ENCODE measurements around the gene NAGPA. TPM values are rescaled to one million over a fixed set of nuclear protein-coding genes. Genes with fewer than 3 reads are reported as not detected.

The NAGPA gene
- total and polyA plus RNA-seq, 2 of the 8 experiments (the other 6 are each of a cell fraction or from before 2014, with no cell fraction given): 10.1 to 13.2 TPM

DNA sequence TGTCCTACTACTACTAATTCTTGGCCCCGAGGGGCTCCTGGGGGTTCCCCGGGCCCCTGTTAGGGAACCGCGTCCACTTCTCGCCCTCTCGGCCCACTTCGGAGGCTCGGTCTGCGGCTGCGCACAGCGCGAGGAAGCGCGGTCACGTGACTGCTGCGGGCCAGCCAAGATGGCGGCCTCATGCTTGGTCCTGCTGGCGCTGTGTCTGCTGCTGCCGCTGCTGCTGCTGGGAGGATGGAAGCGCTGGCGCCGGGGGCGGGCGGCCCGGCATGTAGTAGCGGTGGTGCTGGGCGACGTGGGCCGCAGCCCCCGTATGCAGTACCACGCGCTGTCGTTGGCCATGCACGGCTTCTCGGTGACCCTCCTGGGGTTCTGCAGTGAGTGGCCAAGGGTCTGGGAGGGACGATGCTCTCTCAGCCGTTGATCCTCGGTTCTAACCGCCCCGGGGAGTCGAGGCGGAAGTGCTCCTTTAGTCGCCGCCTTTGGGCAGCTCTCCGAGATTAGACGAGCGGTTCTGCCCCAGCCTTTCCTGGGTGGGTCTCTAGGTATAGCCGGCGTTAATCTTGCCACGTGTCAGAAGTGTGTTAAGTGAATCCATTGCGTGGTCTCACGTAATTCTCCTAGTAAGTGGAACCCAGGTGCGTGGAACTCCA lies 38.1 kb upstream of the NAGPA start, which contains the start of gene ALG1:
ALG1 (plus strand) TSS at position 163 of the 653 bp plus-strand sequence; CDS start at position 170, 7 bp downstream.
- H4K5ac ChIP-seq (ENCODE audit: insufficient read length, low read depth, low read length): peak within 1 kb of the TSS; percentile 40
- peaks cover 7 to 22% of the 10 kb centered on the region in 2 experiments for H3K79me2 ChIP-seq (ENCODE audit: control insufficient read depth in 1 of 2, insufficient read depth in 2 of 2, low read length in 2 of 2)
- peaks cover 4% of the 10 kb centered on the region; the same call in 1 of the 2 replicates for H3K79me1 ChIP-seq (ENCODE audit: low read depth, low read length)
- no peak within 1 kb of the TSS; the same call in 1 of the 2 replicates for H2AK5ac ChIP-seq (ENCODE audit: low read depth, low read length)
- peak within 1 kb of the TSS; percentile 73; the same call in 1 of the 2 replicates for H3K18ac ChIP-seq (ENCODE audit: extremely low read depth, low read length)
- H2BK20ac ChIP-seq (ENCODE audit: low read length): no peak within 1 kb of the TSS
- H3K9me3 ChIP-seq (ENCODE audit: insufficient read depth in 2 of 2, low read depth in 1 of 2, low read length in 1 of 2): no peaks in the 10 kb centered on the region
- H4K8ac ChIP-seq (ENCODE audit: extremely low read depth, insufficient read depth, low read length): peak within 1 kb of the TSS; percentile 92
- FAIRE-seq (no peak), DNase-seq (ENCODE audit: low read depth in 1 of 2, low spot score in 2 of 2) (peak in 1 of 2 experiments; percentile 94)
- POLR2A ChIA-PET (ENCODE audit: partially characterized antibody): interaction anchor here (0.9 to 2.7 kb wide), 7 partner anchors 8 to 90 kb away, joined by 3 to 17 read pairs (median 3); no protein-coding TSS in a partner anchor
- 4% methylated on average over 48 of the region's 53 CpGs; no CpG with 5 or more reads in 1 of the 2 experiments for WGBS, 2 experiments (ENCODE audit: extremely low coverage in 1 of 2, insufficient coverage in 1 of 2, insufficient read length in 1 of 2, insufficient replicate concordance in 2 of 2, low coverage in 1 of 2, low lambda C conversion rate in 2 of 2, missing lambda C conversion rate in 1 of 2)
- H3K56ac ChIP-seq (replicated peaks; ENCODE audit: insufficient read length, low read depth, low read length): peak within 1 kb of the TSS; percentile 90
- peaks cover 0 to 1% of the 10 kb centered on the region in 2 experiments for H4K20me1 ChIP-seq (replicated peaks in 1 of 2; ENCODE audit: control insufficient read depth in 1 of 2, insufficient read depth in 2 of 2, low read length in 2 of 2)
- H3K36me3 ChIP-seq (ENCODE audit: control insufficient read depth in 2 of 4, insufficient read depth in 4 of 4, low read length in 3 of 4): peaks cover 0 to 21% (median 8%) of the 10 kb centered on the region in 4 experiments; a peak in 6 of 8 replicates
- peak within 1 kb of the TSS; percentile 63; the same call in 1 of the 2 replicates for H2AFZ ChIP-seq (ENCODE audit: low read length)
- peak within 1 kb of the TSS; percentile 50 for H3K27ac ChIP-seq (ENCODE audit: low read depth, low read length)
- peaks cover 0 to 6% (median 5%) of the 10 kb centered on the region in 4 experiments; a peak in 5 of 7 replicates for H3K4me1 ChIP-seq (replicated peaks in 1 of 4; ENCODE audit: control insufficient read depth in 3 of 4, insufficient read depth in 4 of 4, low read length in 3 of 4)
- peak within 1 kb of the TSS; percentile 84 for H4K91ac ChIP-seq (replicated peaks; ENCODE audit: insufficient read length, low read length)
- H3K14ac ChIP-seq (ENCODE audit: insufficient read length): no peak within 1 kb of the TSS
- peak within 1 kb of the TSS; percentile 75; the same call in 1 of the 2 replicates for H2BK5ac ChIP-seq (ENCODE audit: low read depth, low read length)
- H3K23ac ChIP-seq (ENCODE audit: insufficient read length): no peak within 1 kb of the TSS
- H3K4me2 ChIP-seq (ENCODE audit: insufficient read depth in 1 of 2, low read depth in 2 of 2, low read length in 2 of 2): peak within 1 kb of the TSS; percentile 88 to 100
- 0 out of 2 replicates have a peak within 1 kb of the TSS, but pooled peaks have one; percentile 33 for H2BK12ac ChIP-seq (ENCODE audit: low read depth, low read length)
- peaks cover 6% of the 10 kb centered on the region for H3K23me2 ChIP-seq (ENCODE audit: low read depth, low read length)
- H3K4me3 ChIP-seq (ENCODE audit: extremely low read depth in 1 of 4, insufficient read depth in 2 of 4, low read depth in 3 of 4, low read length in 4 of 4): peak within 1 kb of the TSS; percentile 59 to 87 (median 77)
- peak within 1 kb of the TSS; percentile 70 for H3K4ac ChIP-seq (replicated peaks; ENCODE audit: insufficient read length, low read depth, low read length)
- peak within 1 kb of the TSS; percentile 61 for H2BK120ac ChIP-seq (replicated peaks; ENCODE audit: low read depth, low read length)
- peak within 1 kb of the TSS; percentile 53; the same call in 1 of the 2 replicates for H2BK15ac ChIP-seq (ENCODE audit: low read length)
- peak within 1 kb of the TSS; percentile 61 to 89 (median 82) for H3K9ac ChIP-seq (replicated peaks in 1 of 4; ENCODE audit: extremely low read depth in 1 of 4, low read depth in 3 of 4, low read length in 3 of 4)
- CTCF ChIA-PET (ENCODE audit: partially characterized antibody): interaction anchor here (0.7 to 27.9 kb wide), 5 partner anchors 13 to 83 kb away, joined by 3 to 625 read pairs (median 3); partner anchors contain the start of gene C16orf89
- H3K27me3 ChIP-seq (replicated peaks in 1 of 4; ENCODE audit: control insufficient read depth in 3 of 4, extremely low read depth in 1 of 4, insufficient read depth in 3 of 4, low read length in 3 of 4): 0 out of 7 replicates have a peak, but pooled peaks cover 0 to 3% (median 0%) of the 10 kb centered on the region in 4 experiments
- TF ChIP-seq NRF1 (IDR thresholded peaks at IDR 0.05; ENCODE audit: low read depth, low read length) (peak; percentile 64), SIX5 (IDR thresholded peaks at IDR 0.05; ENCODE audit: low read depth, low read length) (no peak), GTF2F1 (IDR thresholded peaks at IDR 0.05; ENCODE audit: borderline replicate concordance, low read depth, low read length) (peak; percentile 79; the same call in 1 of the 2 replicates), FOSL1 (IDR thresholded peaks at IDR 0.05; ENCODE audit: insufficient read depth, low read depth, low read length) (no peak)
- TF ChIP-seq, protein P1, sequence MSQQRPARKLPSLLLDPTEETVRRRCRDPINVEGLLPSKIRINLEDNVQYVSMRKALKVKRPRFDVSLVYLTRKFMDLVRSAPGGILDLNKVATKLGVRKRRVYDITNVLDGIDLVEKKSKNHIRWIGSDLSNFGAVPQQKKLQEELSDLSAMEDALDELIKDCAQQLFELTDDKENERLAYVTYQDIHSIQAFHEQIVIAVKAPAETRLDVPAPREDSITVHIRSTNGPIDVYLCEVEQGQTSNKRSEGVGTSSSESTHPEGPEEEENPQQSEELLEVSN (IDR thresholded peaks at IDR 0.05): 0 out of 2 replicates have a peak, but pooled peaks have one; percentile 30
- TF ChIP-seq, protein P2, sequence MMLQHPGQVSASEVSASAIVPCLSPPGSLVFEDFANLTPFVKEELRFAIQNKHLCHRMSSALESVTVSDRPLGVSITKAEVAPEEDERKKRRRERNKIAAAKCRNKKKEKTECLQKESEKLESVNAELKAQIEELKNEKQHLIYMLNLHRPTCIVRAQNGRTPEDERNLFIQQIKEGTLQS (IDR thresholded peaks at IDR 0.05; ENCODE audit: insufficient read depth, low read depth, low read length): peak; percentile 84
- TF ChIP-seq, protein P3, sequence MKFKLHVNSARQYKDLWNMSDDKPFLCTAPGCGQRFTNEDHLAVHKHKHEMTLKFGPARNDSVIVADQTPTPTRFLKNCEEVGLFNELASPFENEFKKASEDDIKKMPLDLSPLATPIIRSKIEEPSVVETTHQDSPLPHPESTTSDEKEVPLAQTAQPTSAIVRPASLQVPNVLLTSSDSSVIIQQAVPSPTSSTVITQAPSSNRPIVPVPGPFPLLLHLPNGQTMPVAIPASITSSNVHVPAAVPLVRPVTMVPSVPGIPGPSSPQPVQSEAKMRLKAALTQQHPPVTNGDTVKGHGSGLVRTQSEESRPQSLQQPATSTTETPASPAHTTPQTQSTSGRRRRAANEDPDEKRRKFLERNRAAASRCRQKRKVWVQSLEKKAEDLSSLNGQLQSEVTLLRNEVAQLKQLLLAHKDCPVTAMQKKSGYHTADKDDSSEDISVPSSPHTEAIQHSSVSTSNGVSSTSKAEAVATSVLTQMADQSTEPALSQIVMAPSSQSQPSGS (IDR thresholded peaks at IDR 0.05; ENCODE audit: low read length): peak; percentile 49; the same call in 1 of the 2 replicates

All from H1 (cell line).